GM21367 (cell line): Measurements from ENCODE around the gene CLINT1.

Source experiments
- ATAC-seq: cut with Tn5 transposase; IDR thresholded peaks from one replicate; pipeline ENCODE4 v1.9.1; 2021; ENCODE audit not compliant: unreplicated experiment

Gene CLINT1

DNA sequence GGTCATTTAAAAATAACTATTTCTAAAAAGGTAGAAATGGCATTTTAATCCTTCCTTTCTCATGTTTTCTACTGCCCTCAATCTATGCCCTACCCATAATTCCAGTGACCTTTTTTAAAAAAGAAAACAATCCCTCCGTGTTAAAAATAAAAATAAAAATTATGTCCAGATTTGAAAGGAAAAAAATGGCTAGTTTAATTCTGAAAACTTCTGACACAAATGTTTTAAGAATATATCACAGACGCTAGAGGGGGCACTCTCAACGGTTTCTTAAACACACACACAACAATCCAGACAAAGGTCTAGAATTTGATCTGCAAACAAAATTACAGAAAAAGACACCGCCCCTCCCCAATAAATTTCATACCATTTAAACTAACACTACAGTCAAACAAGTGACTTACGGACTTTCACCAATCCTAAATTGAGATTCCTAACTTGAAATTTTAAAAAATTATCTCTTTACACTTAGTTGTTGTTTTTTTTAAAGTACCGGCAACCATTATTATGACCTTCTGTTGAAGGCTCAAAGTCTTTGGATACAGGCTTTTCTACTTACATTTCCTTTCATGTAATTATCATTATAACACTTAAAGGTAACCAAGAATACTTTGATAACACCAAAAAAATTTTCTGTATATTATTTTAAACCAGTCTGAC lies 38.2 kb downstream of the CLINT1 start:
- ATAC-seq = no peak

DNA sequence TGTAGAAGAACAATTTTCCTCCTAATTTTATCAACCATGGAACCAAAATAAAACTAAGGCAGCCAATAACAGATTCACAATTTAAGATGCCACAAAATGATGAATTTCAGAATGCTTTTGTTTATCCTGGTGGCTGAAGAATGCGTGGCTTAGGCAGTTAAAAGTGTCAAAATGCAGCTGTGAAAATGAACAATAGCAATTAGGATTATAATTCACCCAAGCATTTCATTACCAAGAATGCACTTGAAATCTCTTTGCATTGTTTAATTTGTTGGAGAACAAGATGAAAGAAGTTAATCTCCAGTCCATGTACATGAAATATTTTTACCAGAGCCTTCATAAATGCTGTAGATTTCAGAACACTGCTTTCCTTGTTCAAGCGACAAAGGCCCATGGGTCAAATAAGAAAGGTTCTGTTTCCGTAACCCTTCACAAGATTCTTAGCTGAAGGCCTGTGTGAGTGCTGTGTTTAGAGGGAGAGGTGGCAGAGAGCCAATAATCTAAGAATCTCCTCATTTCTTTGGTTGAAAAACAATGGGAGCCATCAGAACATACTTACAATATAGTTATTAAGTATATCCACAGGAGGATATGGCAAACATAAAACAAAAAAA lies 39.3 kb downstream of the CLINT1 start:
- no peak for ATAC-seq

DNA sequence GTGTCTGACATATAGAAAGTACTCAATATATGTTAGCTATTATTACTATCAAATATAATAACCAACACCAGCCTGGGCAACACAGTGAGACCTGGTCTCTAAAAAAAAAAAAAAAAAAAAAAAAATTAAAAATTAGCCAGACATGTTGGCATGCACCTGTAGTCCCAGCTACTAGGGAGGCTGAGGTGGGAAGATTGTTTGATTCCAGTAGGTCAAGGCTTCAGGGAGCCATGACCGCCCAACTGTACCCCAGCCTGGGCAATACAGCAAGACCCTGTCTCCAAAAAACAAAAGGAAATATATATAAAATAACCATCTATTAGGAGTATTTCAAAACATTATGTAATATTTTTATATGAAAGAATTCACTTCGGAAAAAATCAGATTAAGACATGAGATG lies 40.6 kb downstream of the CLINT1 start:
- ATAC-seq = no peak

DNA sequence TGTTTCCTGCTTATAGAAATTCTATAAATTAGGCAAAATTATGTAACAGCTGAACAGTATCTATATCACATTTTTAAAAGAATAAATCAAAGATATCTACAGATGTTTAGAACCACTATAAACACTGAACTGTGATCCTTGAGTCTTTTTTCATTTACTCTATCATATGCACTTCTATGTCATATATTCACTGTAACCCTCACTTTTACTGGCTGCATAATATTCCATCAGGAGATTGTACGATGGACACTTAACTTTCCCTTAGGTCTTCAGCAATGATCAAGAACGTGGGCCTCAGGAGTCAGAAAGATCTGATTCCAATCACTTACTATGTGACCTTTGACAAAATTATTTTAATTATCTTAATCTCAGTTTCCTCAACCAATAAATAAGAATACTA lies 41.0 kb downstream of the CLINT1 start:
- ATAC-seq = no peak

DNA sequence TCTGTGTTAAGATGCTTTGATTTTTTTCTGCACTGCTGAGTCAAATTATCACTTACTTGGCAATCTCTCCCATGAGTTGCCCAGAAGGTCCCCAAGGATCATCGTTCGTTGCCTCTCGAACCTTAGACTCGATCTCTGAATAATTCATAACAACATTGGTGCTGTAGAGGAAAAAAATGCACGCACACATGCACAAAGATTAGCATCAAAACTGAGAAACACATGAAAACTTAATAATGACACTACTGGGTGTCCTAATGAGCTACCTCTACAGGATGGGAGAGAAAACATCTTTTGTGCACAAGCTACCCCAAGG lies 41.6 kb downstream of the CLINT1 start:
- no peak for ATAC-seq

DNA sequence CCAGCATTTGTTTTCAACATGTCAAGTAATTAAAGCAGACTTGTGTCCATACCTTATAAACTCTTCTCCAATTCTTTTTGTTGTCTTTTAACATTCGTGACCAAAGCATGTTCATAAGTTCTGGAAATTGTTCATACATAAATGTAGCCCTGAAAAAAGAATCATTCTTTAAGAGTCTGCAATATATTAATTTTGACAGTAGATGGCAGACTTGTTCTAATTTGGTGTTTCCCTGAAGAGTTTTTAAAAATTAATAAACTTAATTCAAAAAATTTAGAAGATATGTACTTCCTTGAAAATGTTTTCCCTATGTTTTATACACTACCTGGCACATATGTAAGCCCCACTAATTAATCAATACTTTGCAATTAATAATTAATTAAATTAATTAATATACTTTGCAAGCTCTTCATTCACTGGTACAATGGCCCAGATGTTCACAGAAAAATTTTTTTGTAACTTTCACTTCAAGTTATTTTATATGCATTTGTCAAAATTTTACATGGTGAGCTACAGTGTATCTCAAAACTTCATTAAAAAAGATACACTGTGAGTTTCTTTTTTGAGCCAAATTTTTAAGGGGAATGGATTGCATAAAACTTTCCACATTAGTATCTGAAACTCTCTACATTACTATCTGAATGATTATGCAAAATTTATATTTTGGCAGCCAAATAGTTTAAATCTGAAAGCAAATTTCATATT lies 42.1 kb downstream of the CLINT1 start:
- no peak for ATAC-seq

DNA sequence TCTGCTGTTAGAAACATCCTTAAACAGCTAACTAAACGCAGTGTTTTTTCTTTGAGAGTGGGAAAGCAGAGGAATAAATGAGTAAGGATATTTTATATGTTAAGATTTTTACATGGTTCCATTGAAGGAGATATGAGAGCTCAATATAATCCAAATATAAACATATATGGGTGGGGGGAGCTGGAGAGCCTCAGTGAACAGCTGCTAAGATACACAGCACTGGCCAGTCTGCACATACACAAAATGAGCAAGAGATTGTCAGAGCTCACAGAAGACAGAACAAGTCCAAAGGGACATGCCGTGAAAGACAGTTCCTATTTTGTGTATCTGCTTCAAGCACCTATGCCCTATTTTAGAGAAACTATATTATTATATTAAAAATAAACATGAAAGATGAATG lies 46.9 kb downstream of the CLINT1 start:
- ATAC-seq = no peak

DNA sequence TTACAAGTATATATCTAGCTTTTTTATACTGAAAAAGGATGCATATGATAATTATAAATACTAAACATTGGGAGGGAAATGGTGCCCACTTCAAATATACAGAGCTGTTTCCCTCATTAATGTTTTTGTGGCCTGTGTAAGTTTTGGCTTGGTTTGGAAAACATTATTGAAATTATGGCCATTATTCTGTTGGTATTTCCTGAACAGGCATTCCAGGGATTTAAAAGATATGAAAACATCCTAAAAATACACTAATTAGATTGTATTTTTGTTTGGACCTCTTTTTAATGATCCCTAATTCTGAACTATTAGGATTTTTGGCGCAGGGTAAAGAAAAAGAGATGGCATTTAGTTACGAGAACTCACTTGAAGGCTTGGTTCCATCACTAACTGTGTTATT lies 50.9 kb downstream of the CLINT1 start:
- no peak for ATAC-seq

DNA sequence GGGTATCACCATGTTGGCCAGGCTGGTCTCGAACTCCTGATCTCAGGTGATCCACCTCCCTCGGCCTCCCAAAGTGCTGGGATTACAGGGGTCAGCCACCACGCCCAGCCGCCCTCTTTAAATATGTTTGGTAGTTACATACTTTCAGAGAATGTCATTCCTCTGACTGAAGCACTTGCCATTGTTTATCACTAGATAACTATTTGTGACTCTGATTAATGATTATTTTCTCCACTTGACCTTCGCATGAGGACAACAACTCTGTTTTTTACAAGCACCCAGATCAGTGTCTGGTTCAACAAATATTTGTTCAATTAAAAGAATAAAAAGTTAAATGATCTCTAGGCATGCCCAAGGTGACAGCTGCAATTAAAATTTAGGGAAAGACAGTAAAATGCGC lies 56.2 kb downstream of the CLINT1 start:
- ATAC-seq = no peak

DNA sequence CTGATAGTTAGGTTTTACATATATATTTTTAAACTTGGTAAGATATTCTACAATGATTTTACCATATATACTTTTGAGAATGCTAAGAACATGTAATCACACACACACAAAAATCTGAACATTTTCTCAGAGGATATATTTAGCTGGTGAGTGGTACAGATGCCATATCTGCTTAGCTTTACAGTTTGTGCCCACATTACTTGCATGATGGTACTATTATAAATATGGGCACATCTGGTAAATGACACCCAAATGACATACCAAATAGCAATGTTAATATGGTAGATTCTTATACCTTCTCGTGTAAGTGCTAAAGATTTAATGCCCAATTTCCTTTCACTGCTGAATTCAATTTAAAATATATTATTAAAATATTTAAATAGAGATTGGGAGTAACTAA lies 58.8 kb downstream of the CLINT1 start:
- ATAC-seq = no peak

DNA sequence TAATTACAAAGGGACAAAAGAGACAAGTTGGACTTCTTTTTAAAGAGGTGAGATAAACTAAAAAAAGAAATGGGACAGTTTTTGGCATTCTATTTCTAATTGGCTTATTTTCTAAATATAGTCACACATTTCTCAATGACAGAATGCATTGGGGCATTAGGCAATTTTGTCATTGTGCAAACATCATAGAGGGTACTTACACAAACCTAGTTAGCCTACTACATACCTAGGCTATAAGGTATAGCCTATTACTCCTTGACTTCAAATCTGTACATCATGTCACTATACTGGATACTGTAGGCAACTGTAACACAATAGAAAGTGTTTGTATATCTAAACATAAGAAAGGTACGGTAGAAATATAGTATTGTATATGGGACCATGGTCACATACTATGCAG lies 59.4 kb downstream of the CLINT1 start:
- no peak for ATAC-seq

DNA sequence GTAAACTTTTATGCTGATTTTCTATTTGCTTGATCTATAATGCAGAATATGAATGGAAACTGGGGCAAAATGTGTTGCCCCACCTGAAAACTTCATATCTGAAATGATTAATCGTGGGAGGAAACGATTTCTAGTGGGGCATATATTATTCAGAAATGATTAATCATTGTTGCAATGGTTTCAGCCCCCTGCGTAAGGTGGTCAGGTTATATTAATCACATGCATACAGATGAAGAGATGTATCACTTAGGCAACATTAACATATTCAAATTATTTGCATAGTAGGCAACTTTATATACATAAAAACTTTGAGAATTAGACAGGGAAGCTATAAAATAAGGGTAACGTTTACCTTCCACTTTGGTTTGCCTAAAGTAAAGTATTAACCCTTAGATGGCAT lies 65.6 kb downstream of the CLINT1 start:
- no peak for ATAC-seq

DNA sequence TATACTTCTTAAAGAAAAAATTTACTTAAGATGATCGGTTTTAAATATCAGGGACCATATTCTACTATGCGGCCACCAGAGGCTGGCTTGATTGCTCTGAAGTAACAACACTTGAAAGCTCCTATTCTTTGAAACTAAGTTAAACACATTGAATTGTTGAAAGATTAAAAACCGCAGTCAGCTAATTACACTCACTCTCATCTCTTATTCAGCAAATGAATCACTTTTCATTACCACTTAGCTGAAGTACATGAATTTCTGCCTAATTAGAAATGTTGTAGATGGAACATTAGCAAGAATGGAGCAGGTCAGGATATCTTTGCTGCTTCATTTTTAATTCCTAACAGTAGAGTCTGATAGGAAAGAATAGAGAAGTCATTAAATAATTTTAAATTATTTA lies 73.1 kb downstream of the CLINT1 start:
- no peak for ATAC-seq

DNA sequence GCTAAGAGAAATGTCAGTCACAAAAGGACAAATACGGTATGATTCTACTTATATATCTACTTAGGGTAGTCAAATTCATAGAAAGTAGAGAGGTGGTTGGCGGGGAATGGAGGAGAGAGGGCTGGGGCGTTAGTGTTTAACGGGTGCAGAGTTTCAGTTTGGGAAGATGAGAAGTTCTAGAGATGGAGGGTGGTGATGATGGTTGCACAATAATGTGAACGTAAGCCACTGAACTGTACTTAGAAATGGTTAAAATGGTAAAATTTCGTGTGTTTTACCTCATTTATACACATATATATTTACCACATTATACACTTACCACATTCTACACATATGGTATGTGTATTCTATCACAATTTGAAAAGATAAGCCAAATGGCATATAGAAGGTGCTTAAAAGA lies 79.7 kb downstream of the CLINT1 start:
- no peak for ATAC-seq

DNA sequence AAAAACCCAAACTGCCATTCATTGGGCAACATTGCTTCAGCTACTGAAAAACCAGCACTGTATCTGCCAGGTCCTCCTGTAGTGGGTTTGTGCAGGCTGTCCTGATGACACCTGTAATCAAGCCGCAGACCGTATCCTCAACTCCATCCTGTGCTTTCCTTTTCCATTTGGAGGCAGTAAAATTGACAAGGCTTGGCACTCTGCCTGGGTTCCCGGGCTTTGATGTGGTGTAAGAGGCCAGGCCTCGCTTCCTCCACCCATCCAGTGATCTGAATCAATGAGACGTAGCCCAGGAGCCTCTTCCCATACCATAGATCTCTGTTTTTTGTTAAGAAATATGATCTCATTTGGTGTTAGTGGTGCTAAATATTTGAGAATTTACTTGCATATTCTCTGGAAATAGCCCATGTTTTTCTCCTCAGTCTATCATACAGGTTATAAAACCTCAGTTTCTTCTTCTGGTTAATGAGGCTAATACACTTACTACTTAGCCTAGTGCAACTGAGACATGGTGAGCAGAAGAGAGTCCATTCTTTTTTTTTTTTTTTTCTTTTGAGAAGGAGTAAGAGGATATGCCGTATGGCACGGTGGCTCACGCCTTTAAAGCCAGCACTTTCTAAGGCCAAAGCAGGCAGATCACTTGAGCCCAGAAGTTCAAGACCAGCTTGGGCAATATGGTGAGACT lies 80.7 kb downstream of the CLINT1 start:
- ATAC-seq = no peak

DNA sequence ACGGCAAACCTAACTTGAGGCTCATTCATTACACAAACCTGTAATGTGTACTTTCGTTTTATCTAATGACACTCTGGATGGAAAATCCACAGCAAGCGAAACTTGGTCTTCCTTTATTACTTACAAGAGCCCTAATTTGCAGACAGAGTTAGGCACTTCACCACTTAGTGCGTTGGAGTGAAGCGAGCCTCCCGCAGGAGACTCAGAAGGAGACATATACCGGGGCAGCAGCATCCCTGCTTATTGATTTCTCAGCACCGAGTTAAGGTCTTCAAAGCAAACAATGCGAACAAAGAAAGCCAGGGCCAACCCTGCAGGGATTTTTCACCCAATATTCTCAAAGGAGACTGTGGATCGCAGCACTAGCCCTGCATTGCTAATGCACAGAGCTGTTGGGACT lies 86.8 kb downstream of the CLINT1 start:
- ATAC-seq = no peak

DNA sequence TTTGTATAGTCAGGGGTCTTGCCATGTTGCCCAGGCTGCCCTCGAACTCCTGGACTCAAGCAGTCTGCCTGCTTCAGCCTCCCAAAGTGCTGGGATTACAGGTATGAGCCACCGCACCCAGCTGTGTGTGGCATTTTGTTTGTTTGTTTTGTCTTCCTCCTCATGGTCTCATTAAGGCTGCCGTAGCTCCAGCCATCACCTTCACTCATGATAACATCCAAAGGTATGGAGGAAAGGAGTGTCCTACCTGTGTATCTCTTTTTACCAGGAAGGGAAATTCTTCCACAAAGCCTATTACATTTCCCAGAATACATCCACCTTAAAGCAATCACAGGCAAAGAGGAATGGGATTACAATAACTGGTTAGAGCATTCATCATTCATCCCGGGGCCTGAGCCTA lies 88.3 kb downstream of the CLINT1 start:
- no peak for ATAC-seq

DNA sequence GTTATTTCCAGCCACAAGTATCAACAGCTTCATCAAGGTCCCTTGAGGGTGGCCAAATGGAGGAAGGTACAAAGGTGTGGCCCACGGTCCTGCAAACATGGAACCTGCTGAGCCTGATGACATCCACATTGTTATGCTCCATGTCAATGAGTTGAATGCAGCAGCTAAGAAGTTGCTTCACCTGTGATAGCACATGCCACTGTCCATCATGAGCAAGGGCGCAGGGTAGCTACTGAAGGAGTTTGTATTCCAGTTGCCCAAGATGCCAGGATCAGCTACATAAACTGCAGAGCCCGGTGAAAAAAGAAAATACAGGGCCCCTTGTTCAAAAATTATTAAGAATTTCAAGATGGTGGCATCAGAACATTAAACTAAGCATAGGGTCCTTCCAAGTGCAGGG lies 91.3 kb downstream of the CLINT1 start:
- ATAC-seq = no peak

DNA sequence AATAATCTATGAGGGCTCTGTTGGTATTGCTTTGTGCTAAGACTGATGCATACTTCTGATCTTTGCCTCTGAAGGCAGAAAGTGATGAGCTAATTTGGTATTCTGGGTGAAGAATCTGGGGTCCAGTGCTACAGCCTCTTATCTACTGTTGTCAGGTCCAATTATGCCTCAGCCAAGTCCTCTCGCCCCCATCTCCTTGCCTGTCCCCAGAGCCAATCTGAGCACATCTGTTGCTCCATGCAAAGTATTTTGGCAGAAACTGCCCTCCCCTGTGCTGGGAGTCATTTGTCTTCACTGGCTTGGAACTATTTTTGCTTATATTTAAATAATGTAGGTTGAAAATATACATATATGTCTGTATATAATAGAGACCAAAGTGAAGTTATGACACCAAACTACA lies 92.0 kb downstream of the CLINT1 start:
- no peak for ATAC-seq

DNA sequence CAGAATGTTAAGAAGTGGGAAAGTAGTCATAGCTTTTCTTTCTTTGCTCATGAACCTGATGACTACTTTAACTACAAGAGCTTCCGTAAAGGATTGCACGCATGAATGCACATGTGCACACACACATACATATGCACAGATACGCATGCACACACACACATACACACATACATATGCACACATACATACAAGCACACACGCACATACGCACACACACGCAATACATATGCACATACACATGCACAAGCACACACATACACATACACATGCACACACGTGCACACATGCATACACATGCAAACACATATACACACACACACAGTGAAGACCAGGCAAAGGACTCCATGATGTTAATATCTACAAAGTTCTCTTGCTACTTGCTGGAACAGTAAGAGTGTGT lies 92.5 kb downstream of the CLINT1 start:
- no peak for ATAC-seq

DNA sequence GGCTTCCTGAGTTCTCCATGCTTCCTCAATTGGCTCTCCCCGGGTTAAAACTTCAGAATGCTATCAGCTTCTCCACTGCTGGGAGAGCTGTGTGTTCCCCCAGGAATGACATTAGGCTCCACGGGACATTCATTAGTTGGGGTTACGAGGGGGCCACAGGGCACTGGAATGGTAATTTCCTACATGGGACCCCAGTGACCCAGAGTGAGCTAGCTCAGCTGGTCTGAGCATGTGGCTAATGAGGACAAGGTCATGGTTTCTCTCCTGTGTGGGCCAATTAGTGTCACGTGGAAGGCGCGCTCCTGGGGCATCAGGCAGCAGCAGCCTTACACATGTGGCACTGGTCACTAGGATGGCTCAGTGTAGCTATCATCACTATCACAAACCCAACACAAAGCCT lies 94.4 kb downstream of the CLINT1 start:
- ATAC-seq = no peak
